BLaER1 (cell line): Measurements from ENCODE around the gene KCTD21.

ENCODE experiments used
- H3K27ac ChIP-seq: shearing (Covaris generic); formaldehyde crosslinking; 2 replicates; pipeline ENCODE4 v1.8.1; 2022
- H3K27me3 ChIP-seq: shearing (Covaris generic); formaldehyde crosslinking; 2 replicates; pipeline ENCODE4 v1.8.1; 2022
- H3K36me3 ChIP-seq: shearing (Covaris generic); formaldehyde crosslinking; 2 replicates; pipeline ENCODE4 v1.8.1; 2022
- H3K4me1 ChIP-seq: shearing (Covaris generic); formaldehyde crosslinking; 2 replicates; pipeline ENCODE4 v1.8.1; 2022
- H3K4me2 ChIP-seq: shearing (Covaris generic); formaldehyde crosslinking; 2 replicates; pipeline ENCODE4 v1.8.1; 2022
- H3K4me3 ChIP-seq: shearing (Covaris generic); formaldehyde crosslinking; 2 replicates; pipeline ENCODE4 v1.8.1; 2022
- H3K9ac ChIP-seq: shearing (Covaris generic); formaldehyde crosslinking; 2 replicates; pipeline ENCODE4 v1.8.1; 2022
- H3K9me3 ChIP-seq: shearing (Covaris generic); formaldehyde crosslinking; 2 replicates; pipeline ENCODE4 v1.8.1; 2022
- H4K20me1 ChIP-seq: shearing (Covaris generic); formaldehyde crosslinking; 2 replicates; pipeline ENCODE4 v1.8.1; 2022
- Cebpa-rat ChIP-seq: shearing (Covaris generic); IDR thresholded peaks from 2 replicates; pipeline ENCODE4 v1.8.1; 2022

KCTD21 gene

GRCh38 chr11:78151804-78152203 is 36.6 kb downstream of the KCTD21 start:
- no peaks in the 10 kb centered on the region for H3K27me3 ChIP-seq
- H3K4me3 ChIP-seq = no peak overlapping the region
- no peak overlapping the region for H3K9ac ChIP-seq
- H4K20me1 ChIP-seq = no peaks in the 10 kb centered on the region
- no peaks in the 10 kb centered on the region for H3K36me3 ChIP-seq
- no peak overlapping the region for H3K27ac ChIP-seq
- no peak for TF ChIP-seq Cebpa-rat
- no peaks in the 10 kb centered on the region for H3K9me3 ChIP-seq
- H3K4me1 ChIP-seq = no peaks in the 10 kb centered on the region
- H3K4me2 ChIP-seq = no peak overlapping the region

- no peaks in the 10 kb centered on the region for H3K36me3 ChIP-seq
- no peaks in the 10 kb centered on the region for H3K9me3 ChIP-seq
- H4K20me1 ChIP-seq = no peaks in the 10 kb centered on the region
- H3K4me1 ChIP-seq = no peaks in the 10 kb centered on the region
- TF ChIP-seq Cebpa-rat = no peak
- no peak overlapping the region for H3K4me2 ChIP-seq
- H3K27ac ChIP-seq = no peak overlapping the region
- H3K4me3 ChIP-seq = no peak overlapping the region
- no peaks in the 10 kb centered on the region for H3K27me3 ChIP-seq
- no peak overlapping the region for H3K9ac ChIP-seq
Measured at GRCh38 chr11:78150754-78151153, 37.7 kb downstream of the KCTD21 start.

GRCh38 chr11:78150346-78150745 is 38.1 kb downstream of the KCTD21 start:
- Histone ChIP-seq H3K4me2 (no peak overlapping the region), H3K4me1 (no peaks in the 10 kb centered on the region), H3K27ac (no peak overlapping the region), H3K9ac (no peak overlapping the region), H3K27me3 (no peaks in the 10 kb centered on the region), H4K20me1 (no peaks in the 10 kb centered on the region), H3K4me3 (no peak overlapping the region), H3K36me3 (no peaks in the 10 kb centered on the region), H3K9me3 (no peaks in the 10 kb centered on the region)
- TF ChIP-seq Cebpa-rat = no peak

- Histone ChIP-seq H3K36me3 (no peaks in the 10 kb centered on the region), H3K9me3 (no peaks in the 10 kb centered on the region), H3K27me3 (no peaks in the 10 kb centered on the region), H3K9ac (no peak overlapping the region), H3K4me3 (no peak overlapping the region), H3K27ac (no peak overlapping the region), H4K20me1 (no peaks in the 10 kb centered on the region), H3K4me1 (no peaks in the 10 kb centered on the region), H3K4me2 (no peak overlapping the region)
- TF ChIP-seq Cebpa-rat = no peak
Measured at GRCh38 chr11:78149646-78150045, 38.8 kb downstream of the KCTD21 start.

- H3K4me1 ChIP-seq = peaks cover 13% of the 10 kb centered on the region
- no peak overlapping the region for H3K4me3 ChIP-seq
- TF ChIP-seq Cebpa-rat = no peak
- no peak overlapping the region for H3K9ac ChIP-seq
- H3K4me2 ChIP-seq = no peak overlapping the region
- H4K20me1 ChIP-seq = no peaks in the 10 kb centered on the region
- no peaks in the 10 kb centered on the region for H3K9me3 ChIP-seq
- no peak overlapping the region for H3K27ac ChIP-seq
- no peaks in the 10 kb centered on the region for H3K27me3 ChIP-seq
- no peaks in the 10 kb centered on the region for H3K36me3 ChIP-seq
Measured at GRCh38 chr11:78147807-78148206, 40.6 kb downstream of the KCTD21 start.

- H3K9me3 ChIP-seq = no peaks in the 10 kb centered on the region
- no peak overlapping the region for H3K27ac ChIP-seq
- H3K4me3 ChIP-seq = no peak overlapping the region
- no peaks in the 10 kb centered on the region for H3K27me3 ChIP-seq
- no peaks in the 10 kb centered on the region for H4K20me1 ChIP-seq
- no peak overlapping the region for H3K4me2 ChIP-seq
- peaks cover 24% of the 10 kb centered on the region for H3K4me1 ChIP-seq
- no peaks in the 10 kb centered on the region for H3K36me3 ChIP-seq
- no peak overlapping the region for H3K9ac ChIP-seq
- TF ChIP-seq Cebpa-rat = no peak
Measured at GRCh38 chr11:78145511-78146025, 42.9 kb downstream of the KCTD21 start.

- H3K9ac ChIP-seq = peak overlapping the region; percentile 87
- H3K36me3 ChIP-seq = peaks cover 26% of the 10 kb centered on the region
- peak overlapping the region; percentile 77 for H3K4me3 ChIP-seq
- peaks cover 44% of the 10 kb centered on the region for H3K4me1 ChIP-seq
- H3K27ac ChIP-seq = no peak overlapping the region
- H4K20me1 ChIP-seq = no peaks in the 10 kb centered on the region
- H3K4me2 ChIP-seq = peak overlapping the region; percentile 75
- H3K9me3 ChIP-seq = 0 out of 2 replicates have a peak, but pooled peaks cover 8% of the 10 kb centered on the region
- no peaks in the 10 kb centered on the region for H3K27me3 ChIP-seq
- TF ChIP-seq Cebpa-rat = no peak
Measured at GRCh38 chr11:78140392-78141077, 47.9 kb downstream of the KCTD21 start.

- Histone ChIP-seq H3K4me2 (peak within 1 kb of the TSS; percentile 75), H3K36me3 (peaks cover 34% of the 10 kb centered on the region), H3K9me3 (peaks cover 14% of the 10 kb centered on the region; the same call in 1 of the 2 replicates), H3K27ac (peak within 1 kb of the TSS; percentile 89), H3K27me3 (no peaks in the 10 kb centered on the region), H3K9ac (peak within 1 kb of the TSS; percentile 87), H3K4me3 (peak within 1 kb of the TSS; percentile 77), H4K20me1 (no peaks in the 10 kb centered on the region), H3K4me1 (peaks cover 44% of the 10 kb centered on the region)
- peak; percentile 90 for TF ChIP-seq Cebpa-rat
Measured at GRCh38 chr11:78139422-78140391, 48.7 kb downstream of the KCTD21 start, which contains the start of gene ALG8. TSS of gene ALG8 (minus strand) at chr11:78139626. CDS start at chr11:78139588, 38 bp downstream.

GRCh38 chr11:78138694-78139421 is 49.6 kb downstream of the KCTD21 start:
- peak overlapping the region; percentile 89 for H3K27ac ChIP-seq

More at GRCh38 chr11:78138694-78139421, 49.6 kb downstream of the KCTD21 start:
- H3K9me3 ChIP-seq = peaks cover 20% of the 10 kb centered on the region
- H3K36me3 ChIP-seq = peaks cover 42% of the 10 kb centered on the region
- peak overlapping the region; percentile 77 for H3K4me3 ChIP-seq
- no peaks in the 10 kb centered on the region for H3K27me3 ChIP-seq
- H3K4me1 ChIP-seq = peaks cover 41% of the 10 kb centered on the region
- H3K4me2 ChIP-seq = peak overlapping the region; percentile 75
- H3K9ac ChIP-seq = peak overlapping the region; percentile 87
- no peak for TF ChIP-seq Cebpa-rat
- H4K20me1 ChIP-seq = no peaks in the 10 kb centered on the region
